ENCODE measurements around the gene ELP2. TPM values are rescaled to one million over a fixed set of nuclear protein-coding genes. Genes with fewer than 3 reads are reported as not detected.

The ELP2 gene
- total and polyA plus RNA-seq, 2 experiments from 2014 or later: 54.3 to 63.8 TPM

GRCh38 chr18:36094431-36094830, 35.3 kb upstream of the ELP2 start:
- 71% methylated on average over 3 of the region's 3 CpGs for WGBS (ENCODE audit: low lambda C conversion rate, missing lambda C conversion rate)
- Histone ChIP-seq H3K9me2 (replicated peaks; ENCODE audit: insufficient read depth) (no peaks in the 10 kb centered on the region), H3K79me2 (no peaks in the 10 kb centered on the region), H3K4me2 (no peak overlapping the region), H3K9me3 (ENCODE audit: low read depth) (no peaks in the 10 kb centered on the region), H3K27me3 (no peaks in the 10 kb centered on the region), H4K20me1 (ENCODE audit: insufficient read depth, poor library complexity, severe bottlenecking) (no peaks in the 10 kb centered on the region), H3K4me1 (ENCODE audit: insufficient read depth) (no peaks in the 10 kb centered on the region), H2AFZ (no peak overlapping the region), H3K36me3 (replicated peaks; ENCODE audit: insufficient read depth, low read depth) (no peaks in the 10 kb centered on the region), H3K27ac (no peak overlapping the region), H3K4me3 (no peak overlapping the region)
- DNase-seq (ENCODE audit: low spot score): no peak
- TF ChIP-seq CTCF (IDR thresholded peaks at IDR 0.05; ENCODE audit: poor library complexity) (no peak), EZH2 (IDR thresholded peaks at IDR 0.05; ENCODE audit: borderline replicate concordance) (no peak), EZH2phosphoT487 (IDR thresholded peaks at IDR 0.05; ENCODE audit: low read depth, severe bottlenecking, unreplicated experiment) (no peak)

GRCh38 chr18:36095936-36096519, 33.7 kb upstream of the ELP2 start:
- H3K27me3 ChIP-seq: no peaks in the 10 kb centered on the region
- no peaks in the 10 kb centered on the region for H3K36me3 ChIP-seq (replicated peaks; ENCODE audit: insufficient read depth, low read depth)
- H3K79me2 ChIP-seq: no peaks in the 10 kb centered on the region
- no peak overlapping the region for H3K27ac ChIP-seq
- DNase-seq (ENCODE audit: low spot score): peak; percentile 68
- no peaks in the 10 kb centered on the region for H3K9me3 ChIP-seq (ENCODE audit: low read depth)
- no peaks in the 10 kb centered on the region for H4K20me1 ChIP-seq (ENCODE audit: insufficient read depth, poor library complexity, severe bottlenecking)
- no peaks in the 10 kb centered on the region for H3K4me1 ChIP-seq (ENCODE audit: insufficient read depth)
- no peak overlapping the region for H3K4me3 ChIP-seq
- H3K9me2 ChIP-seq (replicated peaks; ENCODE audit: insufficient read depth): no peaks in the 10 kb centered on the region
- TF ChIP-seq EZH2phosphoT487 (IDR thresholded peaks at IDR 0.05; ENCODE audit: low read depth, severe bottlenecking, unreplicated experiment): no peak
- TF ChIP-seq CTCF (IDR thresholded peaks at IDR 0.05; ENCODE audit: poor library complexity): peak; percentile 72
- TF ChIP-seq EZH2 (IDR thresholded peaks at IDR 0.05; ENCODE audit: borderline replicate concordance): no peak
- H3K4me2 ChIP-seq: no peak overlapping the region
- no peak overlapping the region for H2AFZ ChIP-seq
- 4% methylated on average over 1 of the region's 1 CpG for WGBS (ENCODE audit: low lambda C conversion rate, missing lambda C conversion rate)

- no peak for DNase-seq (ENCODE audit: low spot score)
- Histone ChIP-seq H3K4me2 (no peak overlapping the region), H3K4me1 (ENCODE audit: insufficient read depth) (no peaks in the 10 kb centered on the region), H3K9me2 (replicated peaks; ENCODE audit: insufficient read depth) (no peaks in the 10 kb centered on the region), H3K9me3 (ENCODE audit: low read depth) (no peaks in the 10 kb centered on the region), H4K20me1 (ENCODE audit: insufficient read depth, poor library complexity, severe bottlenecking) (no peaks in the 10 kb centered on the region), H3K27ac (no peak overlapping the region), H3K4me3 (no peak overlapping the region), H2AFZ (no peak overlapping the region), H3K27me3 (no peaks in the 10 kb centered on the region), H3K79me2 (no peaks in the 10 kb centered on the region), H3K36me3 (replicated peaks; ENCODE audit: insufficient read depth, low read depth) (no peaks in the 10 kb centered on the region)
- no peak for TF ChIP-seq CTCF (IDR thresholded peaks at IDR 0.05; ENCODE audit: poor library complexity)
- no peak for TF ChIP-seq EZH2 (IDR thresholded peaks at IDR 0.05; ENCODE audit: borderline replicate concordance)
- TF ChIP-seq EZH2phosphoT487 (IDR thresholded peaks at IDR 0.05; ENCODE audit: low read depth, severe bottlenecking, unreplicated experiment): no peak
Observed at GRCh38 chr18:36096955-36097354, 32.7 kb upstream of the ELP2 start.

GRCh38 chr18:36099311-36099710, 30.4 kb upstream of the ELP2 start:
- Histone ChIP-seq H4K20me1 (ENCODE audit: insufficient read depth, poor library complexity, severe bottlenecking) (no peaks in the 10 kb centered on the region), H3K9me3 (ENCODE audit: low read depth) (no peaks in the 10 kb centered on the region), H3K27ac (no peak overlapping the region), H3K27me3 (no peaks in the 10 kb centered on the region), H3K4me3 (no peak overlapping the region), H3K4me2 (no peak overlapping the region), H2AFZ (no peak overlapping the region), H3K9me2 (replicated peaks; ENCODE audit: insufficient read depth) (no peaks in the 10 kb centered on the region), H3K79me2 (no peaks in the 10 kb centered on the region), H3K36me3 (replicated peaks; ENCODE audit: insufficient read depth, low read depth) (no peaks in the 10 kb centered on the region), H3K4me1 (ENCODE audit: insufficient read depth) (no peaks in the 10 kb centered on the region)
- DNase-seq (ENCODE audit: low spot score): no peak
- TF ChIP-seq CTCF (IDR thresholded peaks at IDR 0.05; ENCODE audit: poor library complexity): no peak
- TF ChIP-seq EZH2 (IDR thresholded peaks at IDR 0.05; ENCODE audit: borderline replicate concordance): no peak
- TF ChIP-seq EZH2phosphoT487 (IDR thresholded peaks at IDR 0.05; ENCODE audit: low read depth, severe bottlenecking, unreplicated experiment): no peak

Data from hepatocyte (in vitro differentiated cells).